A549 (cell line): ENCODE data around the gene KCTD5. TPM values are rescaled to one million over a fixed set of nuclear protein-coding genes. Genes with fewer than 3 reads are reported as not detected.
A peak's percentile ranks its signal among the peaks of the same experiment; 100 is the strongest.

Source experiments
- ATAC-seq, 2 experiments: fragments of 200-7000 bp in 1 of 2; fragments of >200 bp in 1 of 2; cut with Nextera tagmentation in 1 of 2; cut with Tn5 transposase in 1 of 2; 3 replicates each; pipeline versions ENCODE4 v1.8.0 to v1.9.1; 2018 to 2020; ENCODE audit warnings: mild to moderate bottlenecking in 1 of 2, moderate library complexity in 1 of 2
- CTCF ChIA-PET: fragments of 300-600 bp; sonication (Branson Sonifier 250); formaldehyde crosslinking; extraction: SDS; loops from one replicate; lab custom pipeline; 2021; ENCODE audit warnings: antibody characterized with exemption, inconsistent platforms; lab: Yijun Ruan, JAX
- POLR2A ChIA-PET: fragments of 350-600 bp; formaldehyde crosslinking; extraction: SDS; loops from one replicate; lab custom pipeline; 2021; ENCODE audit warnings: antibody characterized with exemption, inconsistent platforms; lab: Yijun Ruan, JAX
- DNase-seq, 2 experiments: peaks; one replicate each; pipeline versions ENCODE4 v3.0.0 to v3.0.0-alpha.2; 2011 to 2016; ENCODE audit warnings: low read depth in 1 of 2, low spot score in 1 of 2
- FAIRE-seq: peaks from 2 replicates; lab custom pipeline; 2011; peaks lifted over from hg19 to GRCh38; lab: Jason Lieb, UNC
- H3K27ac ChIP-seq, 2 experiments: fragments of >200 bp; sonication (Bioruptor Twin); formaldehyde crosslinking; 3 replicates each; pipeline ENCODE4 v1.5.1; 2016 to 2017
- H3K4me1 ChIP-seq: fragments of >200 bp; sonication (Bioruptor Twin); formaldehyde crosslinking; 3 replicates; pipeline ENCODE4 v1.6.1; 2016
- H3K4me2 ChIP-seq: fragments of >200 bp; sonication (Bioruptor Twin); formaldehyde crosslinking; 3 replicates; pipeline ENCODE4 v1.6.1; 2016
- H3K4me3 ChIP-seq: fragments of >200 bp; sonication (Bioruptor Twin); formaldehyde crosslinking; 3 replicates; pipeline ENCODE4 v1.5.1; 2016
- H3K9me3 ChIP-seq: fragments of >200 bp; sonication (Bioruptor Twin); formaldehyde crosslinking; 3 replicates; pipeline ENCODE4 v1.6.1; 2016
- BCL3 ChIP-seq: fragments of >200 bp; sonication (Bioruptor Twin); formaldehyde crosslinking; IDR thresholded peaks from 3 replicates; pipeline ENCODE4 v1.6.1; 2016
- CBX8 ChIP-seq: fragments of 200-600 bp; sonication (generic); IDR thresholded peaks from 2 replicates; pipeline ENCODE4 v1.6.1; 2016
- CEBPB ChIP-seq, 2 experiments: fragments of >200 bp in 1 of 2; sonication (Bioruptor Twin) in 1 of 2; formaldehyde crosslinking in 1 of 2; IDR thresholded peaks; 2 replicates each; pipeline ENCODE4 v1.6.1; 2012 to 2016
- E2F6 ChIP-seq: IDR thresholded peaks from 2 replicates; pipeline ENCODE4 v1.6.1; 2012; ENCODE audit warnings: low read depth, borderline replicate concordance
- EHF ChIP-seq: fragments of 250-450 bp; sonication (Bioruptor Pico); IDR thresholded peaks from 2 replicates; pipeline ENCODE4 v1.5.0; 2020; ENCODE audit warnings: mild to moderate bottlenecking
- EHMT2 ChIP-seq: fragments of 200-600 bp; sonication (generic); IDR thresholded peaks from 2 replicates; pipeline ENCODE4 v1.6.1; 2016; ENCODE audit warnings: antibody characterized with exemption, low read depth, mild to moderate bottlenecking, moderate library complexity
- ELK1 ChIP-seq: fragments of 150-350 bp; IDR thresholded peaks from 2 replicates; pipeline ENCODE4 v1.6.1; 2014; ENCODE audit warnings: low read depth, mild to moderate bottlenecking, low read length
- ESRRA ChIP-seq: fragments of 150-350 bp; IDR thresholded peaks from 2 replicates; pipeline ENCODE4 v1.6.1; 2014; ENCODE audit warnings: mild to moderate bottlenecking, low read length, borderline replicate concordance
- FOSB ChIP-seq: fragments of 250-450 bp; sonication (Bioruptor Pico); IDR thresholded peaks from 2 replicates; pipeline ENCODE4 v1.5.0; 2020; ENCODE audit warnings: mild to moderate bottlenecking, moderate library complexity
- GATA3 ChIP-seq: IDR thresholded peaks from 2 replicates; pipeline ENCODE4 v1.6.1; 2012; ENCODE audit warnings: borderline replicate concordance
- HOXA7 ChIP-seq: fragments of 250-450 bp; sonication (Bioruptor Pico); IDR thresholded peaks from 2 replicates; pipeline ENCODE4 v1.5.0; 2020; ENCODE audit warnings: mild to moderate bottlenecking, moderate library complexity
- JUN ChIP-seq, 2 experiments: fragments of >200 bp; sonication (Bioruptor Twin); formaldehyde crosslinking; IDR thresholded peaks; 2 replicates in 1 of 2; 3 replicates in 1 of 2; pipeline ENCODE4 v1.6.1; 2016 to 2017
- KDM1A ChIP-seq: fragments of 200-600 bp; sonication (generic); IDR thresholded peaks from 2 replicates; pipeline ENCODE4 v1.6.1; 2016; ENCODE audit warnings: low read depth, mild to moderate bottlenecking
- MAFK ChIP-seq: fragments of 450-650 bp; IDR thresholded peaks from 2 replicates; pipeline ENCODE4 v1.6.1; 2014; ENCODE audit not compliant: partially characterized antibody
- MAZ ChIP-seq: fragments of 150-350 bp; IDR thresholded peaks from 2 replicates; pipeline ENCODE4 v1.6.1; 2014; ENCODE audit warnings: antibody characterized with exemption, low read depth, low read length, borderline replicate concordance
- POLR2AphosphoS2 ChIP-seq: conservative IDR thresholded peaks from 2 replicates; pipeline ENCODE4 v1.6.1; 2012; ENCODE audit warnings: low read length, improper control_type of control experiment, inconsistent platforms
- RARB ChIP-seq: fragments of 250-450 bp; sonication (Bioruptor Pico); IDR thresholded peaks from 2 replicates; pipeline ENCODE4 v1.8.0; 2021; ENCODE audit warnings: mild to moderate bottlenecking, moderate library complexity
- RCOR1 ChIP-seq: fragments of 150-350 bp; IDR thresholded peaks from 2 replicates; pipeline ENCODE4 v1.6.1; 2014; ENCODE audit warnings: antibody characterized with exemption, low read length, low read depth
- RNF2 ChIP-seq: fragments of 200-600 bp; sonication (generic); IDR thresholded peaks from 2 replicates; pipeline ENCODE4 v1.6.1; 2016; ENCODE audit warnings: low read depth, mild to moderate bottlenecking, antibody characterized with exemption, moderate library complexity, borderline replicate concordance
- SREBF2 ChIP-seq: fragments of 450-650 bp; IDR thresholded peaks from 2 replicates; pipeline ENCODE4 v1.6.1; 2014; ENCODE audit warnings: mild to moderate bottlenecking, moderate library complexity
- TP53 ChIP-seq: fragments of 250-450 bp; sonication (Bioruptor Pico); IDR thresholded peaks from 2 replicates; pipeline ENCODE4 v1.5.0; 2021; ENCODE audit warnings: mild to moderate bottlenecking, moderate library complexity
- USF2 ChIP-seq: fragments of 450-650 bp; IDR thresholded peaks from 2 replicates; pipeline ENCODE4 v1.6.1; 2014; ENCODE audit warnings: antibody characterized with exemption
- ZNF302 ChIP-seq: fragments of 250-450 bp; sonication (Bioruptor Pico); IDR thresholded peaks from 2 replicates; pipeline ENCODE4 v1.9.0; 2021; ENCODE audit warnings: inconsistent platforms, mild to moderate bottlenecking, moderate library complexity
- ZSCAN20 ChIP-seq: fragments of 250-450 bp; sonication (Bioruptor Pico); IDR thresholded peaks from 2 replicates; pipeline ENCODE4 v1.8.0; 2022; ENCODE audit warnings: mild to moderate bottlenecking, moderate library complexity
- WGBS: methylation state at CpG from one replicate; pipeline ENCODE4 v1.1.6; 2017; ENCODE audit errors: missing lambda C conversion rate; 5-methylcytosine and 5-hydroxymethylcytosine counted together
- polyA plus RNA-seq, 4 experiments: library from polyadenylated mRNA; depleted of rRNA in 3 of 4; stranded (reverse); fragments of >200 nt; fragmentation: RNase III in 1 of 4; extraction: RNeasy Plus Mini Kit Qiagen cat#74134 plus additional on column Dnase treatment in 1 of 4; gene quantifications; 2 replicates in 3 of 4; 3 replicates in 1 of 4; pipeline ENCODE4 v1.2.3, GENCODE V29; 2011 to 2017

The KCTD5 gene
- polyA plus RNA-seq, 2 of the 4 experiments (the other 2 are of a cell fraction), result 22.8 to 26.1 TPM

- no peak for TF ChIP-seq USF2
- TF ChIP-seq ESRRA, result 0 out of 2 replicates have a peak, but pooled peaks have one; percentile 33
- TF ChIP-seq BCL3, result 0 out of 3 replicates have a peak, but pooled peaks have one; percentile 35
- TF ChIP-seq FOSB (CRISPR knock-in tag), result no peak
- no peak for TF ChIP-seq RARB (CRISPR knock-in tag)
- TF ChIP-seq ELK1, result no peak
- no peak for TF ChIP-seq E2F6
- peak; percentile 22 to 75; a peak in 2 of 5 replicates for TF ChIP-seq JUN (IDR thresholded peaks at IDR 0.05)
- TF ChIP-seq TP53 (CRISPR knock-in tag), result no peak
Observed at GRCh38 chr16:2673066-2673999, 9.0 kb upstream of the KCTD5 start (continued).

- DNase-seq, result no peak
- no peaks in the 10 kb centered on the region for H3K9me3 ChIP-seq
- TF ChIP-seq SREBF2 (no peak), RCOR1 (no peak), KDM1A (no peak)
- TF ChIP-seq, all 56 proteins: peak for 0
- Histone ChIP-seq H3K4me1 (peaks cover 6% of the 10 kb centered on the region; the same call in 2 of the 3 replicates), H3K27ac (no peak overlapping the region), H3K4me3 (no peak overlapping the region), H3K4me2 (no peak overlapping the region)
- POLR2A ChIA-PET, result no interaction called here
- CTCF ChIA-PET, result interaction anchor here (0.8 to 1.8 kb wide), 2 partner anchors 14 to 245 kb away, joined by 3 to 5 read pairs; no protein-coding TSS in a partner anchor
- WGBS, result 93% methylated on average over 7 of the region's 7 CpGs
- ATAC-seq (no peak), FAIRE-seq (no peak)
Observed at GRCh38 chr16:2675021-2675420, 7.3 kb upstream of the KCTD5 start.

- FAIRE-seq (no peak), ATAC-seq (no peak), DNase-seq (no peak)
- POLR2A ChIA-PET, result no interaction called here
- TF ChIP-seq RARB (CRISPR knock-in tag) (no peak), MAFK (no peak), RNF2 (no peak), CBX8 (no peak), GATA3 (no peak), POLR2AphosphoS2 (no peak), HOXA7 (CRISPR knock-in tag) (no peak), MAZ (no peak), ELK1 (no peak), JUN (IDR thresholded peaks at IDR 0.05) (no peak), SREBF2 (no peak), EHMT2 (no peak), ZSCAN20 (CRISPR knock-in tag) (no peak), E2F6 (no peak), ZNF302 (no peak), EHF (no peak), BCL3 (no peak), CEBPB (IDR thresholded peaks at IDR 0.05) (no peak)
- WGBS, result 70% methylated on average over 16 of the region's 16 CpGs
- H3K4me1 ChIP-seq, result peaks cover 6% of the 10 kb centered on the region; the same call in 2 of the 3 replicates
- no peak overlapping the region for H3K27ac ChIP-seq
- CTCF ChIA-PET, result interaction anchor here (0.8 to 1.8 kb wide), 2 partner anchors 14 to 244 kb away, joined by 3 to 5 read pairs; no protein-coding TSS in a partner anchor
- no peak overlapping the region for H3K4me3 ChIP-seq
- H3K4me2 ChIP-seq, result no peak overlapping the region
- H3K9me3 ChIP-seq, result no peaks in the 10 kb centered on the region
Observed at GRCh38 chr16:2675714-2676113, 6.6 kb upstream of the KCTD5 start.
